GM12892 (cell line): ENCODE results near the gene MXI1.
"Not testable (repeated sequence)": the region's sequence is repeated elsewhere in the genome, so short reads cannot be mapped to it uniquely, and the experiment has no call there.

ENCODE experiments used
- DNase-seq: peaks from one replicate; pipeline ENCODE4 v3.0.0; 2011; ENCODE audit not compliant: insufficient read length
- FAIRE-seq: peaks from 2 replicates; lab custom pipeline; 2011; peaks lifted over from hg19 to GRCh38; lab: Jason Lieb, UNC
- POLR2A ChIP-seq: IDR thresholded peaks from 2 replicates; pipeline ENCODE4 v1.6.1; 2011; ENCODE audit warnings: low read depth, low read length, control low read depth
- POLR2AphosphoS5 ChIP-seq: IDR thresholded peaks from 2 replicates; pipeline ENCODE4 v1.6.1; 2011; ENCODE audit warnings: low read depth, low read length, control low read depth
- TAF1 ChIP-seq: IDR thresholded peaks from 2 replicates; pipeline ENCODE4 v1.6.1; 2011; ENCODE audit warnings: low read depth, mild to moderate bottlenecking, control low read depth, low read length, borderline replicate concordance

Gene MXI1

GRCh38 chr10:110190170-110190569, 17.2 kb upstream of the MXI1 start:
- FAIRE-seq (no peak), DNase-seq (no peak)
- TF ChIP-seq TAF1 (no peak), POLR2A (no peak), POLR2AphosphoS5 (no peak)

GRCh38 chr10:110192552-110192951, 14.9 kb upstream of the MXI1 start:
- TF ChIP-seq POLR2AphosphoS5 = no peak
- TF ChIP-seq POLR2A = no peak
- TF ChIP-seq TAF1 = no peak
- DNase-seq = no peak
- no peak for FAIRE-seq

GRCh38 chr10:110200503-110200902, 6.9 kb upstream of the MXI1 start:
- TF ChIP-seq TAF1 (no peak), POLR2A (no peak)
- DNase-seq = no peak
- peak; percentile 36 for FAIRE-seq

- not testable (repeated sequence) for FAIRE-seq, DNase-seq
These were observed 6.4 kb upstream of the MXI1 start for GRCh38 chr10:110201046-110201445.

GRCh38 chr10:110203500-110204455, 3.6 kb upstream of the MXI1 start:
- DNase-seq = no peak
- no peak for FAIRE-seq
- no peak for TF ChIP-seq TAF1
- no peak for TF ChIP-seq POLR2AphosphoS5
- no peak for TF ChIP-seq POLR2A

GRCh38 chr10:110205051-110205675, 2.2 kb upstream of the MXI1 start:
- TF ChIP-seq TAF1 (no peak), POLR2A (no peak), POLR2AphosphoS5 (no peak)
- no peak for FAIRE-seq
- DNase-seq = no peak

- DNase-seq (no peak), FAIRE-seq (no peak)
- no peak for TF ChIP-seq TAF1
These were observed 604 bp downstream of the MXI1 start for GRCh38 chr10:110207805-110208613.

- FAIRE-seq (peak; percentile 85), DNase-seq (peak; percentile 34)
- TF ChIP-seq POLR2A (no peak), POLR2AphosphoS5 (no peak), TAF1 (no peak)
These were observed 1.4 kb downstream of the MXI1 start for GRCh38 chr10:110208614-110209453.

- DNase-seq (no peak), FAIRE-seq (no peak)
- no peak for TF ChIP-seq POLR2AphosphoS5
- TF ChIP-seq POLR2A = no peak
- TF ChIP-seq TAF1 = no peak
These were observed 2.1 kb downstream of the MXI1 start for GRCh38 chr10:110209454-110209925.

GRCh38 chr10:110209926-110210673, 2.7 kb downstream of the MXI1 start:
- FAIRE-seq (no peak), DNase-seq (no peak)
- TF ChIP-seq POLR2AphosphoS5 = no peak
- no peak for TF ChIP-seq TAF1
- no peak for TF ChIP-seq POLR2A
